Nephron (organoid): ENCODE measurements around the gene MDM1.

ENCODE experiments used
- H3K27ac Mint-ChIP-seq, 3 experiments: 2 replicates each; pipeline ENCODE4 v1.8.0; 2020; ENCODE audit warnings: mixed read lengths in 3 of 3, mild to moderate bottlenecking in 2 of 3, moderate library complexity in 1 of 3
- H3K27me3 Mint-ChIP-seq: 2 replicates; pipeline ENCODE4 v1.8.0; 2021; ENCODE audit warnings: low read depth, mild to moderate bottlenecking, moderate library complexity, mixed read lengths
- H3K36me3 Mint-ChIP-seq: 2 replicates; pipeline ENCODE4 v1.8.0; 2020; ENCODE audit warnings: low read depth, mixed read lengths
- H3K4me1 Mint-ChIP-seq: 2 replicates; pipeline ENCODE4 v1.8.0; 2020; ENCODE audit warnings: mixed read lengths
- H3K4me3 Mint-ChIP-seq, 3 experiments: 2 replicates each; pipeline ENCODE4 v1.8.0; 2020; ENCODE audit warnings: mild to moderate bottlenecking in 3 of 3, mixed read lengths in 3 of 3, moderate library complexity in 2 of 3
- H3K9me3 Mint-ChIP-seq: 2 replicates; pipeline ENCODE4 v1.8.0; 2020; ENCODE audit warnings: mixed read lengths
- CTCF ChIP-seq, 3 experiments: fragments of 200-600 bp; sonication (generic); IDR thresholded peaks; one replicate each; pipeline ENCODE4 v1.5.0; 2021; ENCODE audit warnings: antibody characterized with exemption in 3 of 3; ENCODE audit not compliant: unreplicated experiment in 3 of 3

The MDM1 gene

DNA sequence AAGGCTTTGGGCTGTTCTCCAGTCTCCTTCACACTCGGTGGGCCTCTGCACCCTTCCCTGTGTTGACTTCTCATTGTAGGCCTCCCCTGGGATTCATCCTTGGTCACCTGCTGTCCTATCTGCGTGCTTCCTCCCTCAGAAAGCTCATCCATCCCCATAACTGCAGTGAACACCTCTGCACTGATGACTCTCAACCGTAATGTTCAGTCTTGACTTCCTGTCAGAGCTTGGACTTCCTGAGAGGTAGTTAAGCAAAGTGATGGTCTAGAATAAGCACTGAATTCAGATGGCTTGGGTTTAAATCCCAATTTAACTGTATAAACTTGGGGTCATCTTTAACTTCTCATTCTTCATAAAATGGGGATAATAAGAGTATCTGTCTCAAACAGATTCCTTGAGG lies 13.6 kb upstream of the MDM1 start:
- Mint-ChIP-seq H3K36me3 (no peaks in the 10 kb centered on the region), H3K27ac (no peak overlapping the region), H3K9me3 (no peaks in the 10 kb centered on the region), H3K4me3 (no peak overlapping the region), H3K27me3 (peaks cover 26% of the 10 kb centered on the region), H3K4me1 (peaks cover 20% of the 10 kb centered on the region)
- TF ChIP-seq CTCF (IDR thresholded peaks at IDR 0.05; ENCODE audit: unreplicated experiment in 3 of 3), result no peak

DNA sequence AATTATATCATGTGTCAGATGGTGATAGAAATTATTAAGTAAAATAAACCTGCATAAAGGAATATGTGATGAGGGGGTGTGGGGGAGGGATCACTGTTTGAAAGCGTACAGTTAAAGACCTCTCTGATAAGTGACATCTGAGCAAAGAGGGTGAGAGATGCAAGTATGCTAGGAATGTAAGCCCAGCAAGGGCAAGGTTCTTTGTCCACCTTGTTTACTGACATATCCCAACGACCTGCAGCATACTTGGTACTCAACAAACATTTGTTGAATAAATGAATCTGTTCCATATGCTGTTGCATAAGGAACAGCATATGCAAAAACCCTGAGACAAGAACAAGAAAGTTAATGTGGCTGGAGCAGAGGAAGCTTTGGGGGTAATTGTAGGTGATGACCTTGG lies 12.0 kb upstream of the MDM1 start:
- Mint-ChIP-seq H3K4me1 (peaks cover 3% of the 10 kb centered on the region), H3K27me3 (peaks cover 29% of the 10 kb centered on the region)
- no peak for TF ChIP-seq CTCF (IDR thresholded peaks at IDR 0.05; ENCODE audit: unreplicated experiment in 3 of 3)

DNA sequence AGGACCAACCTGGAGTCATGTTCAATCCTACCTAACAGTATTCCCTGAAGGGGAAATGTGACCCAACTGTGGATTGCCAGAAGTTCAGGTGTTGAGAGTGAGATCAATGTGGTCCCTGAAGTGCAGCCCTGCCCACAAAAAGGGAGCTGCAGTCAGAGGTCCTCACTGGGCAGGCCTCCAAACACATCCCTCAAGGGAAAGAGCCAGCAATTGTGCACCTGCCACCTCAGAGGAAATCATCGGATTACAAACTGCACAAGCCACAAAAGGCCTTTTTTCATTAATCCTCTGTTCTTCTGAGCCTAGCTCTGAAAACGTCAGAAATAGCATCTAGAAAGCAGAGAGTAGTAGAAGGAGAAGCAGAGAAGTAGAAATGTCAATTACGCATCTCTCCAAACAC lies 10.8 kb upstream of the MDM1 start:
- TF ChIP-seq CTCF (IDR thresholded peaks at IDR 0.05; ENCODE audit: unreplicated experiment in 3 of 3), result no peak
- Mint-ChIP-seq H3K4me3 (no peak overlapping the region), H3K27me3 (peaks cover 29% of the 10 kb centered on the region), H3K9me3 (no peaks in the 10 kb centered on the region), H3K4me1 (no peaks in the 10 kb centered on the region), H3K36me3 (no peaks in the 10 kb centered on the region), H3K27ac (no peak overlapping the region)

More for the DNA sequence above, 12.0 kb upstream of the MDM1 start:
- Mint-ChIP-seq H3K36me3 (no peaks in the 10 kb centered on the region), H3K9me3 (no peaks in the 10 kb centered on the region), H3K4me3 (no peak overlapping the region), H3K27ac (no peak overlapping the region)

DNA sequence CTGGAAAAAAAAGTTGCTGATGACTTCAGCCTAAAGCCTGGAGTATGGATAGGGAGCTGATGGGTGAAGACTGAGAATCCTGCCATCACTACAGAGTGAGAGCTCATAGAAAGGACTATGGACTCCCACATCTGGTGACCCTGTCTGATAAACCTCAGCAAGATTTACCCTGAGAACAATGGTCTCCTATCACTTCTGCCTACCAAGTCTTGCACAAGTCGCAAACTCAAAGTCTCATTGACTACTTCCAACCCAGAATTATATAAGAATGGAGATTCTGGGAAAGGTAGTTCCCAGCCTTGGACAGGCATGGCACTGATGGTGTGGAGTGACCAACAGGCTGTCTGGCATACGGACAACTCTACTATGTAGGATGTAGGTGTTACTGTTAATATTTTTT lies 9.7 kb upstream of the MDM1 start:
- H3K27ac Mint-ChIP-seq, result no peak overlapping the region
- no peaks in the 10 kb centered on the region for H3K36me3 Mint-ChIP-seq
- TF ChIP-seq CTCF (IDR thresholded peaks at IDR 0.05; ENCODE audit: unreplicated experiment in 3 of 3), result no peak
- H3K4me3 Mint-ChIP-seq, result no peak overlapping the region
- no peaks in the 10 kb centered on the region for H3K4me1 Mint-ChIP-seq
- H3K9me3 Mint-ChIP-seq, result no peaks in the 10 kb centered on the region
- peaks cover 26% of the 10 kb centered on the region for H3K27me3 Mint-ChIP-seq

DNA sequence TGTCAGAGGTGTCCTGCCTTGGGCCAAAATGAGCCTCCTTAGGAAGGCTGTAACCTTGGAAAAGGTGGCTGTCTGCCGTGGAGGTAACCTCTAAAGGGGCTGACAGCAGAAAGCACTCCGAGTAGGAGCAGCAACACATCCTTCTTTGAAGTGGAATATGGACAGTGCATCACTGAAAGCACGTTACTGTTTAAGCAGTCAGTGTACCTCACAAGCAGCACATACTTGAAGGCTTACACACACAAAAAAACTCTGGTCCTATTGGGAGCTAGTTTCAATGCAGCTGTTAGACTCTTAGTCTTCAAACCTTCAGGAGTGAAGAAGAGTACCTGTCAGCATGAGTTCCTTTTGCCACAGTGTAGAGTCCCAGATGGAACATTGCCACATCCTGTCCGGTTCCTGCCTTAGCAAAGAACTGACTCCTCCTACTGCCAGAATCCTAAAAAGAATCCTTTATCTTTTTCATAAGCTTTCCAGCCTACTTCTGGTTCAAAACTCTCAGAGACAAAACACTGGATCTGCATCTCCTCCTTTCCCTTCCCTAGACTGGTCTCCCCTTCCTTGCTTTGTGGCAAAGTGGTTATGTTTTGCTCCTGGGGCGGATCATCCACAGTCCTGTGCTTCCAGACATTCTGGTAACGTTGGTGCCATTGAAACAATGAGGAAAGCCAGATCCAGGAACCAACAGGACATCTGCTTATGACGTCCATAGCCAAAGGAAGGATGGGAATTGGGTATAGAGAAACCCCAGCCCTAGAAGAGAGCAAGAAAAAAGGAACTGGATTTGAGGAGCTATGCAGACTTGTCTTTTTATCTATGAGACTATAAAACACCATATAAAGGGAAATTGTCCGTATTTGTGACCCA lies 8.5 kb upstream of the MDM1 start:
- TF ChIP-seq CTCF (IDR thresholded peaks at IDR 0.05; ENCODE audit: unreplicated experiment in 3 of 3), result no peak
- H3K27me3 Mint-ChIP-seq, result peaks cover 22% of the 10 kb centered on the region
- H3K4me3 Mint-ChIP-seq, result no peak overlapping the region
- no peak overlapping the region for H3K27ac Mint-ChIP-seq
- no peaks in the 10 kb centered on the region for H3K4me1 Mint-ChIP-seq
- H3K9me3 Mint-ChIP-seq, result no peaks in the 10 kb centered on the region
- no peaks in the 10 kb centered on the region for H3K36me3 Mint-ChIP-seq

DNA sequence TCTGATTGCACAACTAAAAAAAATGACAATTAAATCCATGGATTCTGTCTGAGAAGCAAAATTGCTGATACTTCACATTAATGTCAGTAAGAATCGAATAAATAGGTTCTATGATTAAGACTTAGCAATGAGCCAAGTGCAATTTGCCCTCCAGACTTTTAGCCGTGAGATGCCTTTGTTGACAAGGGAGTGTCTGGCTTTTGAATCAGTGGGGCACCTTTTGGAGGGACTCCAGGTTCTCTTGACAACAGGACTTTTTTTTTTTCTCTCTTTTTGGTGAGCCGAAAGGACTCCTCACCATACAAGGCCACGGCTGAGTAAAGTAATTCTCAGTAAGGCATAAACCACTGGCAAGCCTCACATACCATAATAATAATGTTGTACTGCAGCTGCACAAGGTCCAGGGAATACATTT lies 4.7 kb upstream of the MDM1 start:
- H3K36me3 Mint-ChIP-seq, result no peaks in the 10 kb centered on the region
- peaks cover 6% of the 10 kb centered on the region for H3K27me3 Mint-ChIP-seq
- TF ChIP-seq CTCF (IDR thresholded peaks at IDR 0.05; ENCODE audit: unreplicated experiment in 3 of 3), result no peak
- H3K9me3 Mint-ChIP-seq, result no peaks in the 10 kb centered on the region
- H3K27ac Mint-ChIP-seq, result no peak overlapping the region
- H3K4me3 Mint-ChIP-seq, result no peak overlapping the region
- peaks cover 11% of the 10 kb centered on the region for H3K4me1 Mint-ChIP-seq
